ENCODE results near the gene BOC.

GRCh38 chr3:113241292-113242095 is 30.1 kb downstream of the BOC start:
- TF ChIP-seq EZH2phosphoT487 (IDR thresholded peaks at IDR 0.05; ENCODE audit: borderline replicate concordance, low read length) (no peak), CTCF (conservative IDR thresholded peaks at IDR 0.05; ENCODE audit: low read depth, low read length) (no peak), EZH2 (IDR thresholded peaks at IDR 0.05; ENCODE audit: low read length, unreplicated experiment) (no peak)
